GM12891 (cell line): ENCODE data around the gene ATXN10.

Experiments
- POLR2A ChIP-seq: IDR thresholded peaks from 2 replicates; pipeline ENCODE4 v1.6.1; 2011; ENCODE audit warnings: low read depth, low read length, control low read depth
- POLR2AphosphoS5 ChIP-seq: IDR thresholded peaks from 2 replicates; pipeline ENCODE4 v1.6.1; 2011; ENCODE audit warnings: low read depth, low read length, control low read depth
- SPI1 ChIP-seq: IDR thresholded peaks from 2 replicates; pipeline ENCODE4 v1.6.1; 2011; ENCODE audit warnings: low read depth, low read length, control low read depth

- TF ChIP-seq POLR2AphosphoS5: no peak
- no peak for TF ChIP-seq SPI1
- TF ChIP-seq POLR2A: no peak
Observed at GRCh38 chr22:45664136-45664646, 7.4 kb upstream of the ATXN10 start.
